ENCODE results near the gene EFNA2.

Gene EFNA2

GRCh38 chr19:1284979-1285736 is 515 bp upstream of the EFNA2 start:
- ATAC-seq: no peak

DNA sequence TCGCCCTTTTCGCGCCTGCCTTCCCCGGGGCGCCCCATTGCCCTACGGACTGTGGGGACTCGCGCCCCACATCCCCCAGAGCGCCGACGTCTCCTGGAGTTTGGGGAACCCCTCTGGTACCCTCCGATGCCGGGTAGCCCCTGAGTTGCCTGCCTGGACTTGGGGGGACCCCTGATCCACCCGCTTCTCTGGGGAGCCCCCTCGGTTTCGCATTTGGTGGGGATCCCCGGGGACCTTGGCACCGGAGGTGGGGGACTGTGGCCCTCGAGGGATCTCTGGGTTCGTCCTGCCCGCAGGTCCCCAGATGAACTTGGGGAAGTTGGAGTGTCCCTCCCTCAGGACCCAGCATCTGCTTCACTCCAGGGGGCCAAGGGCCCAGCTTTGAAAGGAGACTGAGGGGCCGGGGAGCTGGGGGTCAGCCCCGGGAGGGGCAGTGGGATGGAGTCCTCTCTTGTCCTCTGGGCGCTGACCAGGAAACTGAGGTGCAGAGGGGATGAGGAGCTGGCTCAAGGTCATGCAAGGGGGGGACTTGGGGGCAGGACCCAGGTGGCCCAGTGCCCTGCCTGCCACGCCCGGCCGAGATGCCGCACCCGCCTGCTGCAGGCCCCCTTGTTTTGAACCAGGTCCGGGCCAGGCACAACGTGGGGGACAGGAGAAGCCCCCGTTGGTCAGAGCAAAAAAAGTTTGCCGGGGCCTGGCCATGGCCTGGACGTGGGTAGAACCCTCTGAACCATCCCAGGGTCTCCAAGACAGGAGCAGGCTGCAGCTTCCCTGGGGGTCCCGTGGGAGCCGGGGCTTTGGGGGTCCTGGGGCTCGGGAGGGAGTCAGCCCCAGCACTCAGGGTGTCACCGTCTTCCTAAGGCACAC is 1.0 kb downstream of the EFNA2 start:
- ATAC-seq: no peak

GRCh38 chr19:1287354-1288225 is 1.9 kb downstream of the EFNA2 start:
- no peak for ATAC-seq

- no peak for ATAC-seq
Observed at GRCh38 chr19:1288226-1288612, 2.5 kb downstream of the EFNA2 start.

- ATAC-seq: no peak
Observed at GRCh38 chr19:1288833-1289685, 3.4 kb downstream of the EFNA2 start.

DNA sequence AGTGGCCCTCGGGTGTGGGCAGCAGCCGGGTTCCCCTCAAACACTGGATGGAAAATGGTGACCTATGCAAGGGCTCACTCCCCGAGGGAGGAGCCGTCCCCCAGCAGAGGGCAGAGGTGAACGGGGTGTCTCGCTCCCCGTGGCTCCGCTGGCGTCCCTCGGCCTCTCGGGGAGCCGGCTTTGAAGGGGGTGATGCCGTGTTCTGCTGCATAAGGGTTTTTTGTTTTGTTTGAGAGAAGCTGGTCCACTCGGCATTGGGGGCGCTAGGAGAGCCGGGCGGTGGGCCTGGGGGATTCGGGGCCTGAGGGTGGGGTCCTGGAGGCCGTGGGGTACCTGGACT is 4.0 kb downstream of the EFNA2 start:
- no peak for ATAC-seq

DNA sequence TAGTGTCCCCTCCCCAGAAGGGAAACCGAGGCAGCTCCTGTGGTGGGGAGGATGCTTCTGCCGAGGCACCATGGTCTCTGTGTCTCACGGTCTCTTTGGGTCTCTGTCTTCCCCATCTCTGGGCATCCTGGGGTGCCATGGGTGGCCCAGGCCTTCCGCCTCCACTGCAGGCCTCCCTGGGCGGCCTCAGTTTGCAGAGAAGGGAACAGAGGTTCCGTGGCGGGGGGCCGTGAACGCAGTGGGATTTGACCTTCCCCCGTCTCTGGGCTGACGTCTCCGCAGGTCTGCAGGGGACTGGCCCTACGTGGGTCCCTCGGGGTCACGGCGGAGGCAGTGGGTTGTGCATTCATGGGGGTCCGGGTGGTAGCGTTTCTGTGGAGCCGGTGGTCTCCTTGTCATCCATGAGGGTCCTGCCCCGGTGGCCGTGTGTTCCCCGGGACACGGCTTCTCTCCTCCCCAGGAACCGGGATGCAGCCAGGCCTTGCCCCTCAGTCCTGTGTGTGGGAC is 4.6 kb downstream of the EFNA2 start:
- no peak for ATAC-seq

DNA sequence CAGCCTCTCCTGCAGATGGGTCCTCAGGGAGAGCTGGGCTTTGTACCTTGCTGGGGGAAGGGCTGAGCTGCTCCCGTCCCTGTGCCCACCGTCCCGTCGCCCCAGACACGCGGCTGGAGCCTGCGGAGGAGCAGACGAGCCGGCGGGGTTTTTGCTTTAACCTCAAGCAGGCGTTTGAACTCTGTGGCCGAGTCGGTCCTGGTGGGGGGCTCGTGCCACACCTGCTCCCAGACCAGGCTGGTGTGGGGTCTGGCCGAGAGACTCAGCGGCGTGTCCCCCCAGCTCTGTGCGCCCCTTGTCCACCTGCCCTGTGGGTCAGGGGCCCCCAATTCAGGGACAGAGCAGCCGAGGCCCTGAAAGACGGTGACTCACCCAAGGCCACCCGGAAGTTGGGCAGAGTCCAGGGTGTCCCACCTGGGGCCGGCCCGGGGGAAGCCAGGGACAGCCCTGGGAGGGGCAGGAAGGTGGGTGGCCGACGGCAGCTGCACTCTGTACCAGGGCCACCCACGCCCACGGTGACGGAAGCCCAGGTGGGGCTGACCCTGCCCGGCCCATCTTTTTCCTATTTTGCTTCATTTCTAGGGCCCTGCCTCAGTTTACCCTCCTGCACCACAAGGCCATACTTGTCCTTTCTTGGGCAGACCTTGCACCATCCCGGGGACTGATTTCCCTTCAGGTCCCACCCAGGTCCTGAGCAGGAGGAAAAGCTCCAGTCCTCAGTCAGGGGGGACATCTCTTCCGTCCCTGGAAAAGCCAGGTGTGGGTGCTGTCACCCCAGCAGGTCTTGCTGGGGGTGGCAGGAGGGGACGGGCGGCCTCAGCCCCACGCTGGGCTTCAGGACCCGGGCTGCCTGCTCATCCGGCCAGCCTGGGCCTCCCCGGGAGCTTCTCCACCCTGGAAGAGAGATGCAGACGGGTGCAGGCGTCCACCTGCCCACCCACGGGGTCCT is 5.3 kb downstream of the EFNA2 start:
- ATAC-seq: no peak

GRCh38 chr19:1291761-1292418 is 6.2 kb downstream of the EFNA2 start:
- ATAC-seq: no peak

GRCh38 chr19:1292419-1293151 is 6.9 kb downstream of the EFNA2 start:
- ATAC-seq: no peak

GRCh38 chr19:1293782-1294604 is 8.3 kb downstream of the EFNA2 start:
- no peak for ATAC-seq

DNA sequence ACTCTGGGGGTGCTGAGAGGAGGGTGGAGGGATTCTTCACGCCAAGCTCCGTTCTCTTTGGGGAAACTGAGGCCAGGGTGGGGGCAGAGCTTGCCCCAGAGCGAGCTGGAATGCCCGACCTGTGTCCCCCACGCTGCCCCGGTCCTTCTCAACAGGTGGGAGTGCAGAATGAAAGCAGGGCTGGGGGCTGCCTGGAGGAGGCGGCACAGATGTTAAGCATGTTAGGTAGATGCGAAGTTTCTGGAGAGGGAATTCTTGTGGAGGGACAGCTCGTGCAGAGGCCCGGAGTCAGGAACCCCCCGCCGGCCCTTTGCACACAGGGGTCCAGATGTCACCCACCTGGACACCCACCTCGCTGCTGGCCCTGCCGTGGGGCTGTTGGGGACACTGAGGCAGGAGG is 9.0 kb downstream of the EFNA2 start:
- no peak for ATAC-seq

DNA sequence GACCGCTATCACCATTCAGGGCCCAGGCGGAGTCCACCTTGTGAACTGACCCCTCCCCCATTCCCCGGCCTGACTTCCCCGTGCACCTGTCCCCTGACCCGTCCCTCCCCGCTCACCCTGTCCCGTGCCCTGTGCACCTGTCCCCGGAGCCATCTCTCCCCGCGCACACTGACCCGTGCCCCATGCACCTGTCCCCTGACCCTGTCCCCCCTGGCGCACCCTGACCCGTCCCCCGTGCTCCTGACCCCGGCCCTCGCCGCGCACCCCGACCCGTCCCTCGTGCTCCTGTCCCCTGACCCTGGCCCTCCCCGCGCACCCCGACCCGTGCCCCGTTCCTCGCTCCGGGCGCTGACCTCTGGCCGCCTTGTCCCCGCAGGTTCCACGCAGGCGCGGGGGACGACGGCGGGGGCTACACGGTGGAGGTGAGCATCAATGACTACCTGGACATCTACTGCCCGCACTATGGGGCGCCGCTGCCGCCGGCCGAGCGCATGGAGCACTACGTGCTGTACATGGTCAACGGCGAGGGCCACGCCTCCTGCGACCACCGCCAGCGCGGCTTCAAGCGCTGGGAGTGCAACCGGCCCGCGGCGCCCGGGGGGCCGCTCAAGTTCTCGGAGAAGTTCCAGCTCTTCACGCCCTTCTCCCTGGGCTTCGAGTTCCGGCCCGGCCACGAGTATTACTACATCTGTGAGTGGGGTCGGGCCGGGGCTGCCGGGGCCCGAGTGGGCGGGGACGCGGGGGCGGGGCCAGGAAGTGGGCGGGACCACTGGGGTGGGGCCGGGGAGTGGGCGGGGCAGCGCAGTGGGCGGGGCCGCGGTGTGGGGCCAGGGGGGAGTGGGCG is 9.7 kb downstream of the EFNA2 start:
- ATAC-seq: no peak

DNA sequence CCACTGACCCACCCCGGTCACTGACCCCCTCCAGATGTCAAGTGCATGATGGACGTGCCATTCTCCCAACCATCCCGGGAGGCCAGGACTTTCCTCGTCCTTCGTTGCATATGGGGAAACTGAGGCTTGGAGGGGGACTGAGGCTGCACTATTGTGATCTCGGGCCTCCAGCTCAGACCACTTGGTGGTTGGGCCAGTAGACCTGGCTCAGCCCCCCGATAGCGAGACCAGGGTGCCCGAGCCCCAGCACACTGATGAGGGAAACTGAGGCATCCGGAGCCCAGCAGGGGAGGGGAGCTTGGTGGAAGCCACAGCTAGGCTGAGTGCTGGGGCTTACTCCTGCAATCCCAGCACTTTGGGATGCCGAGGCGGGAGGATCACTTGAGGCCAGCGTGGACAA is 10.4 kb downstream of the EFNA2 start:
- no peak for ATAC-seq

DNA sequence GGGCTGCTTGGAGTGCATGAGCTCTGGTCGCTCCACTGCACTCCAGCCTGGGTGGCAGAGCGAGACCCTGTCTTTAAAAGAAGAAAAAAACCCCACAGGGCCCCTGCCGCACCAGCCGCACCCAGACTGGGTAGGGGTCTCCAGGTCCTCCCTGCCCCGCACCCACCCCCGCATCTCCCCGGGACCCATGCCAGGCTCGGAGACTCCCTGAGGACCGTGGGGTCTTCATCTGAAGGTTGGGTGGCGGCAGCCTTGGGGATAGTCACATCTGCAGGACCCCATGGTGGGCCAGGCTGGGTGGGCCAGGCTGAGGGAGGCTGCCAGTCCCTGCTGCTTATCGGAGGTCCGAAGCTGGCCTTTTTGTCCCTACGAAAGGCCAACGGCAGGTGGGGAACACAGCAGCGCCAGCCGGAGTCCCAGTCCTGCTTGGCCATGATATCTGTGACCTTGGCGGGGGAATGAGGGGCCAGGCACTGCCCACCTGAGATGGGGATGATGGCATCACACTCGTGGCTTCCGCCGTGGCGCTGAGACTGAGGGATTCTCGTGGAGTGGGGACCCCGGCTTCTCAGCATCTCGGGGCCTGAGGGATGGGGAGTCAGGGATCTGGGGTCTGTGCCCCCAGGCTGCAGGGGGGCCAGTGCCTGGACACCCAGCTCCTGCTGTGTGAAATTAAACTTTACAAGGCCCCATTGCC is 11.1 kb downstream of the EFNA2 start:
- ATAC-seq: no peak

DNA sequence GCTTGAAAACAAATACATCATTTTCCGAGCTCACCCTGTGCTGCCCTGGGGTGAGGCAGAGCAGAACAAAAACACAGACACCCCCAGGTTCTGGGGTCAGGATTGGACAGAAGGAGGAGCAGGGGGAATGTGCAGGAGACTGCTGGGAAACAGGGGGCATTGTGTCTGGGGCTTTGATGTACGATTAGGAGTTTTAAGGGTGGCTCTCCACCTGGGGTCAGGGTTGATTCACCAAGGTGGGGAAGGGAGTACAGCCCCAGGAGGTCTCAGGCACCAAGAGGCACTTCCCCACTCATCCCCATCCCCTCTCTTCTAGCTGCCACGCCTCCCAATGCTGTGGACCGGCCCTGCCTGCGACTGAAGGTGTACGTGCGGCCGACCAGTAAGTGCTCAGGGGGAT is 12.6 kb downstream of the EFNA2 start:
- no peak for ATAC-seq

- ATAC-seq: no peak
Observed at GRCh38 chr19:1299801-1300200, 14.1 kb downstream of the EFNA2 start.
